ENCODE results near the gene SLX4IP.

Gene SLX4IP

GRCh38 chr20:10671221-10671918, 236.3 kb downstream of the SLX4IP start:
- peak; percentile 52 for DNase-seq

GRCh38 chr20:10671919-10672623, 237.0 kb downstream of the SLX4IP start:
- DNase-seq, result peak; percentile 82

- no peak for DNase-seq
Observed at GRCh38 chr20:10672624-10673127, 237.6 kb downstream of the SLX4IP start.

GRCh38 chr20:10673176-10673841, 238.2 kb downstream of the SLX4IP start:
- DNase-seq, result peak; percentile 73

GRCh38 chr20:10673842-10674683, 239.0 kb downstream of the SLX4IP start, which contains the start of gene JAG1:
TSS of gene JAG1 (minus strand) at chr20:10673999. CDS start at chr20:10673530, 469 bp downstream.
- DNase-seq, result peak; percentile 97

- DNase-seq, result peak; percentile 82
Observed at GRCh38 chr20:10674684-10675449, 239.8 kb downstream of the SLX4IP start.

- no peak for DNase-seq
Observed at GRCh38 chr20:10675450-10675848, 240.3 kb downstream of the SLX4IP start.

- DNase-seq, result no peak
Observed at GRCh38 chr20:10676518-10676917, 241.4 kb downstream of the SLX4IP start.
